GM19467 (cell line): Measurements from ENCODE around the gene VSX1.

ENCODE experiments used
- ATAC-seq: cut with Tn5 transposase; IDR thresholded peaks from one replicate; pipeline ENCODE4 v1.9.1; 2021; ENCODE audit warnings: mild to moderate bottlenecking, moderate library complexity; ENCODE audit not compliant: unreplicated experiment

The VSX1 gene

DNA sequence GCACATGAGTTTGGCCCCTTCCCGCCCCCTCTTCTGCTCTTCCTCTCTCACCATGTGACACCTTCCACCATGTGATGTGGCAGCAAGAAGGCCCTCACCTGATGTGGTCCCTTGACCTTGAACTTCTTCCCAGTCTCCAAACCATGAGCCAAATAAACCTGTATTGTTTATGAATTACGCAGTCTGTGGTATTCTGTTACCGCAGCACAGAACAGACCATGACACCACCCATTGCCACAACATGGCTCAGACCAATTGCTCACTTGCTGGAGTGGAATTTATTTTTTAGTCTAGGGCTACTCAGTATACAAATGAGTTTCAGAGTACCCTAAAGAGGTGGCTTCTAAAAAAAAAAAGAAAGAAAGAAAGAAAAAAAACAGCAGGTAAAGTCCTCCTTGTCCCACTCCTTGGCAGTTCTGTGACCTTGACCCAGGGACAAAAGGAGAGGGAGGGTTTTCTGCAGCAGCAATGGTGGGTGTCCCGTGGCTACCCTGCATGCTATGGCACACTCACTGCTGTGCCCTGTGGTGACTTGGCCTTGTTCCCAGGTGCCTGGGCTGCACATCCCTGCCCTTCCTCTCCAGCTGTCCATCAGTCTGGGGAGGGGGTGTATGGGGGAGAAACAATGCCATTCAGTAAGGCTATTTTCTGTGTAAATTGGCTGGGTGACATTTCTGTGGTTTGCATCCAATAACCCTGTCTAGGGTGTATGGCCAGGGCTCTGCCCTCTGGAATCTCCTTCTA, 5.4 kb upstream of the VSX1 start:
- ATAC-seq: no peak

DNA sequence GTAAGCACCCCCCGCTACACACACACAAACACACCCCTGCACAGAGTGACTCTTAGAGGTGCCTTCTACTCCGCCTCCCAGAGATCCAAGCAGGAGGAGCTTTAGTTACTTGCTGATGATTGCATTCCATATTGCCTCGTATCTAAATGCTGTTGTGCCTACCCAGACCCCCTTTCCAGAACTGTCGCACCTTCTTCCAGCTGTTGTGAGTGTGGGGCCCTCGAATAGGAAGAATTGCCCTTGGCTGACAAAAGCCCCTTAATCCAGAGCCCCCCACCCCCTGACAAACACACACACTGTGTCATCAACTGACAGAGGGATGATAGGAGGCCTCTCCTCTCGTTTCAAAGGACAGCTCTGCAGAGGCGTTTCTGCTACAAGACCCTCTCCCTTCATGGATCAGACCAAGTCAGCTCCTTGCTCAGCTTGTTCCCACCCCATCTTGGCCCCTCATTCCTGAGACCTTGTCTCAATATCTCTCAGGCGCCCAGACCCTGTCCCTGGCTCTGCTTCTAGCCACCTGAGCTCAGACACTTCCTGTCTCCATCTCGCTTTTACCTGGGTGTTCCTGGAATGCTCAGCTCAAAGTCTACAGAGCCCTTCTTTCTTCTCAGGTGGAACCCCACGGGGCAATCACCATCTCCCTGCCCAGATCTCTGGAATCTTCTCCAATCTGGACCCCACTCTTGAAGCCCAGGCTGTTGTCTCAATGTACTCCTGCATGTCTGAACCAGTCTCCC, 4.0 kb upstream of the VSX1 start:
- no peak for ATAC-seq

DNA sequence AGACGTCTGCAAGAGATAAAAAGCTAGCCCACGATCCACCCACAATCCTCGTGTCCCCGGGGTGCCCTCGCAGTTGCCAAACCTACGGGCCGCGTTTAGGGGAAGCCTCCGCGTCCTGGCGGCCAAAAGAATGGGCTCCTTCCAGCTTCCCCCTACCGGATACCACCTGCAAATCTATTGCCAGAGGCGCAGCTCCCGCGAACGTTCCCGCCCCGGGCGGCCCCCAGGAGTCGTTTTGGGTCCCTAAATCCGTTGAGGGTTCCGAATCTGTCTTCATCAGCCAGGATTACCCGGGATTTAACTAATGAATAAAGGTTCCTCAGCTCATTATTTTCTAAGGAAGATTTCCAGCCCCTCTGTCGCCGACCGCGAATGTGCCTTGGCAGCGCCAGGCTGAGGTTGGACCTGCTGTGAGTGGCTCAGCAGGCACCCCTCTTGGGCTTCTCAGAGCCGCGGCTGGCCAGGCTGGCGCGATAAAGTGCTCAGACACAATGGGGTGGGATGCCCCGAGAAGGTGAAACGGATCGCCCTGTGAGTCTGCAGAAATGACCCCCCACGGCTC, 2.8 kb upstream of the VSX1 start:
- no peak for ATAC-seq

DNA sequence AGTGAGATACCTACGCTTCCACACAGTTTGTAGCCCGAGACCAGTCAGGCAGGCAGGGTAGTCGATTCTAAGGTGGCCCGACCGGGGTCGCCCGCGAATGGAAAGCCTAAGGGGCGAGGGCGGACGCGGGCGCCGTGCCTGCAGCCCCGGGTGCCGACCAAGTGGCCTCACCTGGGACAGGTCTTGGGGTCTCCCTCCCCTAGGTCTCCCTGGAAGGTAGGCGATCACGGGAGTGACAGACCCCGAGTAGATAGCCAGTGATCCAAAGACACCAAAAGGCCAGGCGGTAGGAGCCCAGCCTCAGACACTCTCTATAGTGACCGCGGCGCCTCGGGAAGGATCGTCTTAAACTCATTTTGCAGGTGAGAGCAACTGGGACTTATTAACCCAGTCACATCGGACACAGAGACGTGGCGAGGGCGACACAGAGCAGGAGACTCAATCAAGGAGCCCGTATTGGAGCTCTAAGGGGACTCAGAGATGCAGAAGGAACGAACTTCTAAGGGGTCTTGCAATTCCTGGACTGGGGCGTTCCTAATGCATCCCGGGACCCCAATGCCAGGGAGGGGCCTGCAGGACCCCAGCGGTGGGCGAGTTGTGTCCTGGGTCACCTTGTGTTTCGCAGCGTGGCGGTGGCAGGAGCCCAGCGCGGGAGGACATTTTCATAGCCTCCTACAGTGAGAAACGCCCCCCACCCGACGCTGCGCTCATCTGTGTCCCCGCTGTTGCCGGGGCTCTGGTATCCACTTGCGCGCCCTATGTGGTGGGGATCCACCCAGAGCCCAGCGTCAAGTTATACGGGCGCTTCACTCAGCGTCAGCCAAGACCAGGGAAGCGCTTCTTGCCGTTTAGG, 2.1 kb upstream of the VSX1 start:
- no peak for ATAC-seq

DNA sequence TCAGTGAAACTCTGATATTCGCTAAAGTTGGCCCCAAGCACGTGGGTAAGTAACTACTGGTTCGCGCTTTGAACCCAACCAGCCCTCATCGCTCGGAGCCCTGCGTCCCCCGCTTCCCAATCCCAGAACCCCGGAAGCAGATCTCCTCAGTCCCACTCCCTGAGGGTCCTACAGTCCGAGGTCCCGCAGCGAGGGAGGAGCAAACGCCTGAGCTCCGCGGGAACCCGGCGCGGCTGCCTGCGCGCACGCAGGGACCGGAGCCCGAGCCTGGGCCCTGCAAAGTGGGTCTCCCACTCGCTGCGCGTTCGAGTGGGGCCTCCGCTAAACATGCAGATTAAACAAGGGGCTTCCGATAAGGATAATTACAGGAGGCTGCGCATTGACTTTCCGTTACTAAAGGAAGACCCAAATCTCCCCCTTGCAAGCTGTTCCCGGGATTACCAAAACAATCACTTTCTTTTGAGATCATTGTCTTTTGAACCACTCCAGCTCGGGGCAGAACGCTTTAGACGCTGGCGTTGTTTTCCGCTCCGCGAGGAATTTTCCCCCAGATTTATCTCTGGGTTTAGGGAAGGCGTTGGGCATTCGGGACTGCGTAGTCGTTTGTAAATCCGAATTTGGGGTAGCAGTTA, 1.3 kb upstream of the VSX1 start:
- no peak for ATAC-seq

DNA sequence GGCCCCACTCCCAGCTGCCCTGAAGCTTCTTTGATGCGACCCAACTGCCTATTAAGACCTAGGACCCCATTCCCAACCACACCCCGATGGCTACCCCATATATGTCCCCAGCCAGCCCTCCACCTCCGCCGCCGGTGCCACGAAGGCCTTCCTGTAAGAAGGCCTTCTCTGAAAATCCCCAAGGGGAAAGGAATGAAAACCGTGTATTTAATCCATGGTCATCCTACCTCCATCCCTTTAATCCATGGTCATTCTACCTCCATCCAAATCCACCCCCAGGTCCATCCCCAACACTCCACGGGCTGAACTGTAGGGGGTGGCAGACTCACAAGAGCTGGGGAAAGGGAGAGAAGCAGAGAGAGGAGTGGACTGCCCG, 545 bp upstream of the VSX1 start:
- no peak for ATAC-seq

DNA sequence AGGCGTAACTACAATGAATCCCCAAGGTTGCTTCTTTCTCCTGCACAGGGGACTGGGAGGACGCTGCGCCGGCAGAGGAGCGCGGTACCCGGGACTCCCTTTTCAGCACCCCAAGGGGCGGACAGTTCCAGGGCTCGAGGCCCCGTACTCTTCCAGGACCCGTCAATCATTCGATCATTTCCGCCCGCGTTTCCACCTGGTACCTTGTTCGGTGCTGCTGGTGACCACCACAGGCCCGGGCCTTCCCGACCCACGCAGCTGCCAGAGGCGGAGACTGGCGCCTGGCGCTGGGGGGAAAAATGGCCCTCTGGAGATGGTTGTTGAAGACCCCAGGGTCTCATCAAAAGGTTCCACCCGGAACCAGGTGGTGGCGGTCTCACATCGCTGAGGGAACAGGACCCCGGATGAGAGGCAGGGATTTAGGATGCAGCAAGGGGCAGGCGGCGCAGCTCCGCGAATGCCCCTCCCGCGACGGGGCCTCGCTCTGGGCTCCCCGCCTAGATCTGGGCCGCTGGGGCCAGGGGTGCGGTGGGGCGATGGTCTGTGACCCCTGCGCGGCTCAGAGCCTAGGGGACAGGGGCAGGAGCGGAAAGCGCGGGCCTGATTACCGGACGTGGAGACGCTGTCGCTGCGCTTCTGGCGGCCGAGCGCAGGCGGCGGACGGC, 744 bp downstream of the VSX1 start:
- ATAC-seq: no peak

DNA sequence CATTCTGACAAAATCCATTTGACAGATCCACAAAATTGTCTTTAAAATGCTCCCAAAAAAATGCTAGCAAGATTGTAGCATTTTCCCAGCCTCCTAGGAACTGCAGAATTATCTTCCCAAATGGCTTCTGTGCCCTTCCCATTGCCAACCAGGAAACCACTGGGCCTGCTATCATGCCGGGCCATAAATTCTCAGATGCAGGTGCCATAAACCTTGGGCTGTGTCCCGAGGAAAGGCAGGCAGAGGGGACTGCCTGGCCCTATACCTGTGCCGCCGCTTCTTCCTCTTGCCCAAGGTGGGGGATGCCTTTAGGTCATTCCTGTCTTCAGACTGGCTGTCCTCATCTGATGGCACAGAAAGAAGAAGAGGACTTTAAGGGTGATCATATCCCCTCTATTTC, 2.8 kb downstream of the VSX1 start:
- ATAC-seq: no peak

DNA sequence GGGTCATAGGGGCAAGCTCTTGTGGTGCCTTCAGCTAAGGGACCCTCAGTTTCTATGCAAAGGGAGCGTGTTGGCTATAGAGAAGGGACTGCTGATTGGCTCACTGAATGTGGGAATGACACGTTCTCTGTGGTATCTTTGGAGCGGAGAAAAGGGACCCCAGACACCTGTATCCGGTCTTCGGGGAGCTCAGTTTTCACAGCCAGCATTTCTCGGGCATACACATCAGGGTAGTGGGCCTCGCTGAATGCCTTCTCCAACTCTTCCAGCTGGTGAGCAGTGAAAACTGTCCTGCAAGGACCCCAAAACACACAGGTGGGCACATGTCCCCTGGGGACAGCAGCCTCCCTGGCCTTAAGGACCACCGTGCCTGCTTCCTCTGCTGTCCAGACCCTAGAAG, 3.3 kb downstream of the VSX1 start:
- no peak for ATAC-seq

DNA sequence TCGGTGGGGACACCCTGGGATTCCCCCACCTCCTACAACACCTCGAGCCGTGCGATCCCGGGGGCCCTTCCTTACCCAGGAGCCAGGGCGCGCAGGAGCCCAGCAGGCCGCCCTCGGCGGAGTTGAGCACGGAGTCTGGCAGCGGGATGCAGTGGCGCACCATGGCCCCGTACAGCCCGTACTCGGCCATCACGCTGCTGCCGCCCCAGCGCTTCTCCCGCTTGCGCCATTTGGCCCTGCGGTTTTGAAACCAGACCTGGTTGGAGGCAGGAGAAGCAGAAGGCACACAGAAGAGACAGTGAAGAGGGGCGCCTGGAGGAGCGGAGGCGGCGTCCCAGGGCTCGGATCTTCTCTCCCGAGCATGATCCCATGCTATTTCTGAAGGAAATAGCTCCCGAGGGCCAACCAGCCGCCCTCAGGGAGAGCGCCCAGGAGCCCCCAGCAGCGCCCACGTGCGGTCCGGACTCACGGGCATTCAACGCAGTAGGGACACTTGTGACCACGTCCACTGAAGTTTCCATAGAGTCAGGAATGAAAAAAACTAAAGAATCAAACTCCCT, 4.3 kb downstream of the VSX1 start:
- no peak for ATAC-seq

DNA sequence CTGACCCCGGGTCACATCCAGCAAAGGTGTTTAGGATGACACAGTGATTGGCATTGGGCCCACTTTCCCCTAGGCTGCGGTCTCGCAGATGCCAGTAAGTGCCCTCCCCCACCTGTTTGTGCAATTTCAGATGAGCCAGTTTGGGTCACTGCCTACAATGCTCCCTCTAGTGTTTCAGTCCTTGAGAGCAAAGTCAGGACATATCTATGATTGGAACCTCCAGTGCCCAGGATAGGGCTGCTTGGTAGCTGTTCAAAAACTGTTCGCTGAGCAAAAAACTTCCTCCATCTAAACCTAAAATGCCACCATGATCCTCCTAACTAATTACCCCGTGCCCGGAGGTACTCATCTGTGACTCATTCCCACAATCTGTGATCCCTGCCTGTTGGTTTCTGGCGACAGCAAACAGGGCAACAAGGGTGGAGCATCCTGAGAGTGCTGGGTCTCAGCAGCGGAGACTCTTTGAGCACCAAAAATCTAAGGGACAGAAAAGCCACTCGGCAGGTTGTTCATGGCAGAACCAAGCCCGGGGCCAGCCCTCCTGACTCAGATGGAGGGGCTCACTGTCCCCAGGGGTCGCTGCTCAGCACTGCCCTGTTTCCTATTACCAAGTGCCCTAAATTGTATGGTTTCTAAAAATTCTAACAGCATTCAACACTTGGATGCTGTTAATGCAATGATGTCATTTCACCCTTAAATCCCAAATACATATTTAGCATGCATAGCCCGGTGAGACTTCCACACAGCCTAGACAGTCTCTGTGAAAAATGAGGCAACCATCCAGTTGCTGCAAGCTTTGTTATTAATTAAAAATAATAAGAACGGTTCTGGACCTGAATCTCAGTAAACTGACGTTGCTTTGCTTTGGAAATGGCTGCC, 5.0 kb downstream of the VSX1 start:
- ATAC-seq: no peak

DNA sequence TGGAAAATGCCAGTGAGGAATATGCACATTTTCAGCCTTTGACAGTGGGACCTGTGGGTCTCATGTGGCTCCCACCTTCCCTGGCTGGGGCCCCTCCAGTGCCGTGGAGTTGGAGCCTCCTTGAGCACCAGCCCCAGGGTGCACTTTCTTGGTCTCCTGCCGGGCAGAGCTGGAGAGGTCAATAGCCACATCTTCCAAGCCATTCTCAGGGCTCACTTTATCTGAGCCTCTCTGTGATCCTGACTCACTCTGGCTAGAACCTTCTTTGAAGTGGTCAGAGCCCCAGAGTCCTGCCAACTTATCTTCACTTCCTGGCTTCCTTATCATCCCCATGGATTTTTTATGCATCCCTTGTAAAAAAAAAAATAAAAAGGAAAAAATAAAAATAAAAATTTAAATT, 5.7 kb downstream of the VSX1 start:
- no peak for ATAC-seq

DNA sequence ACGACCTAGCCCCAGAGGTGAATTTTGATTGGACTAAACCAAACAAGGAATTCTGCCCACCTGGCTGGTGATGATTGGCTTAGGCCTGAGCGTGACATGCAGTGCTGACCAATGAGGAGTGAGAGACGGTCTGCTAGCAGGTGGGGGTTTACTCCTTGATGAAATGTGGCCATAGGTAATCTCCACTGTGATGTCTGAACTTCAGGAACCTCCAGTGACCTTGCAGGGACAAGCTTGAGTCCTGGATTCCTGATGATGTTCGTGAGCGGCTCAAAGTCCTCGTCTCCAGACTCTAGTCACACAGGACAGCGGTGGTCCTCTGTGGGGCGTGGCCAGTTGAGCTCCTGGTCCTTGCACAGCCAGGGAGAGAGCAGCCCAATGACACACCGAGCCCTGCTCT, 8.4 kb downstream of the VSX1 start:
- ATAC-seq: no peak

DNA sequence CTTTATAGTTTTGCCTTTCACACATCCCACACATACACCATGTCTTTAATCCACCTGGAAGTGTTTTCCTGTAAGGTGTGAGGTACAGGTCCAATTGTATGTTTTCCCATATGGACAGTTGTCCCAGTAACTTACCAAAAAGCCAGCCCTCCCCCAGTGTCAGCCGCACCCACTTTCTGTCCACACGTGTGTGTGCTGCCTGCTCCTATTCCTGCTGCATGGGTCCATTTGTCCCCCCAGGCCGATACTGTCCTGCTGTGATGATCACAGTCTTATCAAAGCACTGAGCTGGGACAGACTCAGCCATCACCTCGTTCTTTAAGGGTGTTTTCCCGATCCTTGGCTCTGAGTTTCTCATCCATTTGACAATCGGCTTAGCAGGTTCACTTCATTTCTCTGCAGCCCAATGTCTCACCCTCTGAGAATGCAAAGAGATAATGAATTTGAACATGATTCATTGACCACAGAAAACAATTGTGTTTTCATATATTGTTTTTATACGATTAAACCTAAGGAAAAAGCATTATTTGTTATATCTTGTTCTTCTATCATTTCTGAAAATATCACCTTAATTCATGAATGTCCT, 9.6 kb downstream of the VSX1 start:
- no peak for ATAC-seq

DNA sequence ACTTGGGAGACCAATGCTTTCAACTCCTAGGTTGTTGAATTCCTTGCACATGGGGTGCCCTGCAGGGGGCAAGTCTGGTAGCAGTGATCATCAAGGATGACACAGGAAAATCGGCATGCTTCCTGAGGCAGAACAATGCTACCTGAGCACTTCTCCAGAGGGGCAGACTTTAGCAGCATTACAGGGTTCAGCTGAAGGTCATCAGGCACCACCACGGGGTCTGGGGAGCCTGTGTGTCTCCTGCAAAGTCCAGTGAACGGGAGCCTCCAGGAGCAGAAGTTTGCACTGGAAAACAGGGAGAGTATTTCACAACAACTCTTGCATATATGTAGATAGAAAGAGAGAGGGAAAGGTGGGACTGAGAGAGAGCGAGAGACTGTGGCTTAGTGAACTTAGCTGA, 10.2 kb downstream of the VSX1 start:
- ATAC-seq: no peak

DNA sequence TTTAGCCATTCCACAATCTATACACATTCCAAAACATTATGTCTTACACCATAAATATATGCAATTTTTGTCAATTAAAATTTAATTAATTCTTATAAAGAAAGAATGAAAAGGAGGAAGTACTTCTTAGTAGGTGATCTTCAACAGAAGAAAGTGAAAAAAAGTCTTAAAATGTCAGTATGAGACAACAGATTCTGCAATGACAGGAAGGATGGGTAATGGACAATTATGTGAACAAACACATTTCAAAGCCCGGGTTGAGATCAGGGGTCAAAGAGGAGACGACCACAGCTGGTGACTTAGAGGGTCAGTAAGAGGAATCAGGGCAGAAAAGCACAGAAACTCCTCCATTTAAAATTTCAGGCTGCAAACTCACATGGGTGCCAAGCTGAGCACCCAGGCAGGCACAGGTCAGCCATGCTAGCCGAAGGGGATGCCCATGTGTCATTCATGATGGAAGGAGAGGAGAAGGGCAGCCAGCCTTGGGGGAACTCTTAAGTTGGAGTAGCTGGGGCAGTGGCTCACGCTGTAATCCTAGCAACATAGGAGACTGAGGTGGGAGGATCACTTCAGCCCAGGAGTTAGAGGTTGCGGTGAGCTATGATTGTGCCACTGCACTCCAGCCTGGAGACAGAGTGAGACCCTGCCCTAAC, 11.0 kb downstream of the VSX1 start:
- no peak for ATAC-seq

DNA sequence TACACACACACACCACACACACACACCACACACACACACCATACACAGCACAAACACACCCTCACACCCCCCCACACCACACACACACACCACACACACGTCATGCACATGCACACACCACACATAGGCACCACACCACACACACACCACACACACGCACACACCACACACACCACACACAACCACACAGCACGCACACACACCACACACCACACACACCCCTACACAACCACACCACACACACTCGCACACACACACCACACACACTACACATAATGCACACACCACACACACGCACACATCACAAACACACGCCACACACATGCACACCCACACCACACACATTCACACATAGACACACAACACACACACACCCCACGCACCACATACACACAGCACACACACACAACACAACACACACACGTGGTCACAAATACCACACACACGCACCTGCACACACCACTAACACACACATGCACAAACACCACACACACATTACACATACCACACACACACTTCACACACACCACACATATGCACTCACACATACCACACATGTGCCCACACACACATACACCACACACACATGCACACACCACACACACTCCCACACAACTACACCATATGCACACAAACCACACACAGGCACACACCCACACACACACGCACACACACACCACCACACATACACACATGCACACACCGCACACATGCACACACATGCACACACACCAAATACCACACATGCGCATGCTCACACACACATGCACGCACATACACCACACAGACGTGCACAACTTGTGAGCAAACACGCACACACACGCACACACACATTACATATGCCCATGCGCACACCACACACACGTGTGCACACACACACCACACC, 14.6 kb downstream of the VSX1 start:
- no peak for ATAC-seq
